ENCODE data around the gene HHATL.

The HHATL gene

DNA sequence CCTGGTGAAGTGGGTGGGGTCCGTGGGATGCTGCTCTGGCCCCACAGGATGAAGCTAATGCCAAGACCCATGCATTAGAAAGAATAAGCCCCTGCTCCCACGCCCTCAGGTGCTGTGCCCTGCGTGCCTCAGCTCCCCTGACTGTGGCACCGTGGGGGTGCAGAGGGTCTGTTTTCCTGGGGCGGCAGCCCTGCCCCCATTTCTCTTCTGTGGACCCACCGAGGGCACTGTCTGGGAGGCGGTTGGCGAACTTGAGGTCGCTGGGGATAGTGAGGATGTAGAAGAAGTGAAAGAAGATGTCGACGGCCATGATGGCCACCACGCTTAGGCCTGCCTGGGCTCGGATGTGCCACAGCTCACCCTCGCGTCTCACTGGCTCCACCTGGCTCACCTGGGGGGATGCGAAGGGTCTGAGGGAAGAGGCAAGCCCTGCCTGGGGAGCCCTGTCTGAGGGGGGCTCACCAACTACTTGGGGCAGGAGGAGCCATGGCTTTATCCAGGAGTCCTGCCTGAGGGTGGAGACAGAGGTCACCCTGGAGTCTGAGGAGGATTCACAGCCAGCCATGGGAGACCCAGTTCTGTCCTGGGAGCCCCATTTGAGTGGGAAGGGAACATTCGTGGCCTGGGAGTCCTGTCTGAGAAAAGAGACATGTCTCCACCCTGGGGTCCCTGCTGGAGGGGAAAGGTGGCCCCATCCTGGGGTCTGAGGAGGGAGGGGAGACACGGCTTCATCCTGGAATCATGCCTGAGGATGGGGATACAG, 5.1 kb downstream of the HHATL start:
- no peak for DNase-seq

DNA sequence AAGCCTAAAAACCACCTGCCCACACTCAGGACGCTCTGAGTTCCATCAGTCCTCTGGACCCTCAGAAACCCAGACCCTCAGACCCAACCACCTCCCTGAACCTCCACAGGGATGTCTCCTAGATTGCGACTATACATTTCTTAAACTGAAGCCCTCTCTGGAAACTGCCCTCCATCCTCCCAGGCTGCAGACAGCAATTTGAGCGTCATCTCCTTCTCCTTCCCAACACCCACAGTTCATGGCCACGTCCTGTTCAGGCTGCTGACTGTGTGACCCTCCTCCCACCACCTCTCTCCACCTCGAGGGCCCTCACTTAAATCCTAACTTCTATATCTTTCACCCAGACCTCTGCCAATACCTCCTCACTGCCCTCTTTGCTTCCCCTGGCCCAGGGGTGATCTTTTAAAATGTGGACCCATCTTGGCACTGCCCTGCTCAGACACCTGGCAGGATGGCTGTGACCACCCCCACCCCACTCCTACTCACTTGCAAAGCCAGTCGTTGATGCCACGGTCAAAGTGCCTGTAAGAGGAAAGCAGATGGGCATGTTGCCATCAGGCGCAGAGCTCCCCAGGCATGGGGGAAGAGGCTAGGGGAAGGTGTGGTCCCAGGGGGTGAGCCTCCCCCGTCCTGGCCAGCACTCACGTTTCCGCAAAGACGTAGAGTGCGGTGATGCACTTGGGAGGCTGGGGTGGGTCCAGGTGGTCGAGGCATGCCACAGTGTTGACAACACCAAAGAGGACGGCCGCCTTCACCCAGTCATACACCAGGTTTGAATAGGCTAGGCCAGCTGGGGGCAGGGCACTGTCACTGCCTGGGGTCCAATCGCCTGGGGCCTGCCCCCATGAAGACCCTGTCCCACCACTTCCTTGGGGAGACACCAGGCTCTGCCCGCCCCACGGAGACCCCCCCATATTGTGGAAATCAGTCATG, 6.0 kb downstream of the HHATL start:
- no peak for DNase-seq

DNA sequence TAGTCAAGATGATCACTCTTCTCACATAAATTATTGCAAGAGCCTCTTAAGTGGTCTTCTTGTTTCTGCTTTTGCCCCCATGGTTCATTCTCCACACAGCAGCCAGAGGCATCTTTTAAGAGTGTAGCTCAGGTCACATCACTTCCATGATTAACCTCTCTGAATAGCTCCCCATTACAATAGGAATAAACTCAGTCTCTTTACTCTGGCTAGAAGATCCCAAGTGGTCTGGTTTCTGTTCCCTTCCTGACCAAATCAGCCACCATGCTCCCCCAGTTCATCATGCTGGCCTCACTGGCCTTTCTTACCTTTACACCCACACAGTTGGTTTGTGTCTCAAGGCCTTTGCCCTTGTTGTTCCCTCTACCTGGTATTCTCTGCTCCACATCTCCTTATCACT, 8.2 kb downstream of the HHATL start:
- no peak for DNase-seq

DNA sequence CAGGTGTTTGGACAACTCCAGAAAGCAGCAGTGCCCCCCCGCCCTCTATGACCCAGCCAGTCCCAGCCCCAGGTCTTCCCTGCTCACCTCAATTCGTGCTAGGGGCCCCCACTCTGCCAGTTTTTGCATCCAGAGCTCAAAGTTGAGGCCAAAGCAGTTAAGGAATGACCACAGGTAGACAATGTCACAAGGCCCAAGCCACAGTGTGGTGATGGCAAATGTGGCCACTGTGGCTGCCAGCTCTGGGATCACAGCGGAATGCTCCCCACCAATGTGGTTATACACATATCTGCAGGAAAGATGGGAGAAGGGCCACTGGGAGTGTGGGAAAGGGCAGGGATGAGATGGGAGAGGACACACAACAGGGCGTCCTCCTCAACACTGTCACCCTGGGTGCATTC, 9.1 kb downstream of the HHATL start:
- DNase-seq: no peak

DNA sequence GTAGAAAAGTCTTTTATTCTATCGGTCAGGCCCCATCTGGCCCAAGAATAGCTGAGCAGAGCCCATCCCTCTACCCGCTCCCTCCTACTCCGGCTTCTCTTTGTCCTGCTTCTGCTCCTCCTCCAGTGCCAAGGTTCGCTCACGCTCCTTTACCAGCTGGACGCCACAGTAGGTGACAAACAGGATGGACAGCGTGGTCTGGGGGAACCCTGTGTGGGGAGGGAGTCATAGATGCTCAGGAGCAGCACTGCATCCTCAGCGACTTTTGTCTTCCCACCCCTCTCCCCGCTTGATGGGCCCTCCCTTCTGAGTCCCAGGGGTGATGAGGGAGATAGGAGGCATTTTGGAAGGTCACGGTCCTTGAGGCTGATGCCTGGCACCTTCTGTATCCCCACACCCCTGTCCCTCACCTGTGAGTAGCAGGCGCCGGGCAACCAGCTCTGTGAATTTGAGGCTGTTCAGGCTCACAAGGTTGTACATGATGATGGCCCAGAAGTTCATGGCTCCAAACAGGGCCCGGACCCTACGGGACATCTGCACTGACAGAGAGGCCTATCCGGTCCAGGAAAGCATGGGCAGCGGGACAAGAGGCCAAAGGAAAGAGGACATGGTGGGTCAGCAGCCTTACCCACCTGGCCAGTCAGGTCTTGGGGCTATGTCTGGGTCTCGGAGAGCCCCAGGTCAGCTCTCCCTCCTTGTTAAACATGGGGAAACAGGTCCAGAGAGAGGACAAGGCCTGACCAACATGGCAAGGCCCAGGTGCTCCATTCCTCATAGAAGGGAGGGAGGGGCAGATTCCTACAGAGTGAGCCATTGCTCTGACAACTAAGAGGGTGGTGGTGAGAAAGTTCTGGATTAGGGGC, 9.7 kb downstream of the HHATL start:
- DNase-seq: no peak

DNA sequence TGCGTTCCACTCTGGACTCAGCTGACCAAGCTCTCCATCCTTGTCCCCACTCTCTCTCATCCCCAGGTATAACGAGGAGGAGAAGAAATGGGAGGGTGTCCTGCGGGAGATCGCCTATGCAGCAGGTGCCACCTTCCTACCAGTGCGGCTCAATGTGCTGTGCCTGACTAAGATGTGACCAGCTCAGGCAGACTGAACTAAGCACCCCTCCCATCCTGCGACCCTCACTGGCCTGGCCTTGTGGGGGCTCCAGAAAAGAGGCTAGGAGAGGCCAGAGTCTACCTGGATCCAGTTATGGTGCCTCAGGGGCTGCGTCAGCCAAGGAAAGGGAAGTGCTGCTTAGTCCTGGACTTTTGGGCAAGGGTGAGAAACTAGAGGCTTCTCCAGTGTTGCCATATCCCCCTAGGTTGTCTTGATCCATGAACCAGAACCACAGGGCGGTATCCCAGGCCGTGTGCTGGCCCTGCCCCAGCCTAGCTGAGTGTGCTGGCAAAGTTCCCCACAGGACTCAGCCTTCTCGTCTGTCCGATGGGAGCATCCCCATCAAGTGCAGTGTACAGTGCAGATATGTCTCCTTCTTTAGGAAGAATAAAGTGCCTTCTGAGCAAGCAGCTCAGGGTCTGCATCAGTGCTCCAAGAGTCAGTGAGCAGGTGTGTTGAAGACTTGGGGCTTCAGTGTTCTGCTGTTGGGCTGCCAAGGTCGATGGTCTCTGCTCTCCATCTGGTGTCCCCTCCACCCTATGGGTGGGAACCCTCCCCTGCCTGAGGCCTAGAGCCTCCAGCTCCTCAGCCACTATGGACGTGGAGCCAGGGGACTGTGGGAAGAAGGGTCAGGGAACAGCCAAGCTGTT, 10.6 kb downstream of the HHATL start:
- no peak for DNase-seq

DNA sequence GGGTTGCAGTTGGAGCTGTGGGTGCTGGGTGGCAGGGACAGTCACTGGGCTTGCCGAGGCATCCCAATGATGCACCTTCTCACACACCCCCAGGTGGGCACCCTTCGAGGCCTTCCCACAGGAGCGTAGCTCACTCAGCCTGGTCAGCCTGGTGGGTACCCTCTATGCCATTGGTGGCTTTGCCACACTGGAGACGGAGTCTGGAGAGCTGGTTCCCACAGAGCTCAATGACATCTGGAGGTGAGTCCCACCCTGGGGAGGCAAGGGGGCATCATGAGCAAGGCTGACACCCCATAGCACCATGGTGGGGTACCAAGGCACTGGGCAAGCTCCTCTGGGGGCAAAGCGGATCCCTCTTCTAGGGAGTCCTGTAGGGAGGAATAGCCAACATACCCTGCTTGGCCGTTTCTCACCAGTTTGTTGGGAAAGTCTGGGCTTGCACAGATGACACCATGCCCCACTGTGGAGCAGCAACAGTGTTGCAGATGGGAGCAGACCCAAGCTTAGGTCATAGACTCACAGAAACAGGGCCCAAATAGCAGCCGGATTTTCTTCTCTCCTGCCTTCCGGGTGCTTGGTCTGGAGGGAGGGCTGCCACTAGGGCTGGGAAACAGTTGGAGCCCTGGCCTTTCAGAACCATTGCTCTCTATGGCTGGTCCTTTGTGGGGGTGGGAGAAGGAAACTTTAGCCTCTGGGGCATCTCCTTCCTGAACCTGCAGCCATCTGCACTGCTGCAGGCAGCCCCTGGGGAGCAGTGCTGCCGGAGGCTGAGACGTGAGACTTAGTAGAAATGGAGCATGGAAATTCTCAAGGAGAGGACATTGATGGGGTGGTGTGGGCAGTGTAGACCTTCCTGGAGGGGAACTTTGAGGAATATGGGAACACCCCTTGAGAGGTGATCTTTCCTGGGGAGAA, 11.6 kb downstream of the HHATL start:
- DNase-seq: no peak

DNA sequence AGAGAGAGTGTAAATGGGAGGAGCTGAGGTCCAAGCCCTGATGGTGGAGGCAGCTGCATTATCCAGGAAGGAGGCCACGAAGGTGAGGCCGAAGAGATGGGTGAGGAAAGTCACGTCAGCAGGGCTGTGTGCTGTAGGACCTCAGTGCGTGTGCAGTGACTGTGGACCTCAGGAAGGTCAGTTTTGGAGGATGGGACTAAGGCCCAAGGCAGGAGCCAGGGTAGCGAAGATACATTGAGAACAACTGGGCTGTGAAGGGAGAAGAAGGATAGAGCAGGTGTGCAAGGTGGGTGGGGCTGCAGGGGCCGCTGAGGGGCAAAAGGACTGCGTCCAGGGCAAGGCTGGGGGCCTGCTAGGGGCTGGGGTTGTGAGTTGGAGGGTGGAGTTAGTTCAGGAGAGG, 12.4 kb downstream of the HHATL start:
- DNase-seq: no peak

DNA sequence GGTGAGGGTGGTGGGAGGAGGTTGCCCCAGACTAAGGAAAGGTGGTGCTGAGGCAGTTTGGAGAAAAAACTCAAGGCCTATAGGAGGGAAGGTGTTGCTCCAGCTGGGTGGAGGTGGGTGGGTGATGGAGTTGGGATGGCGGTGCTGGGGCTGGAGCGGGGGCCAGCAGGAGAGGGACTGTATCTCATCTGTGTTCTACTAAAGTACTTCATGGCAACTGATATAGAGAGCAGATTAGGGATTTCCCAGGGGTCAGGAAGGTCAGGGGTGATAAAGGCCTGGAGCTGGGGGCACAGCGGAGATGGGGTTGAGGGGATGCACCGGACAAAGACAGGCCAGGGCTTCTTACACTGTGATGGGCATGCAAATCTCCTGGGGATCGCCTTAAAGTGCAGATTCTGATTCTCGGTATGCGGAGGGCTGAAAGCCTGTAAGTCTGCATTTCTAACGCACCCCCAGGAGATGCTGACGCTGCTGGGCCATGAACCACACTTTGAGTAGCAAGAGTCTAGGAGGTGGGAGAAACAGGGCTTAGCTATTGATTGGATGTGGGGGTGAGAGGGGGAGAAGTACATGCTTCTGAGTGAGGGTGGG, 13.1 kb downstream of the HHATL start:
- no peak for DNase-seq

DNA sequence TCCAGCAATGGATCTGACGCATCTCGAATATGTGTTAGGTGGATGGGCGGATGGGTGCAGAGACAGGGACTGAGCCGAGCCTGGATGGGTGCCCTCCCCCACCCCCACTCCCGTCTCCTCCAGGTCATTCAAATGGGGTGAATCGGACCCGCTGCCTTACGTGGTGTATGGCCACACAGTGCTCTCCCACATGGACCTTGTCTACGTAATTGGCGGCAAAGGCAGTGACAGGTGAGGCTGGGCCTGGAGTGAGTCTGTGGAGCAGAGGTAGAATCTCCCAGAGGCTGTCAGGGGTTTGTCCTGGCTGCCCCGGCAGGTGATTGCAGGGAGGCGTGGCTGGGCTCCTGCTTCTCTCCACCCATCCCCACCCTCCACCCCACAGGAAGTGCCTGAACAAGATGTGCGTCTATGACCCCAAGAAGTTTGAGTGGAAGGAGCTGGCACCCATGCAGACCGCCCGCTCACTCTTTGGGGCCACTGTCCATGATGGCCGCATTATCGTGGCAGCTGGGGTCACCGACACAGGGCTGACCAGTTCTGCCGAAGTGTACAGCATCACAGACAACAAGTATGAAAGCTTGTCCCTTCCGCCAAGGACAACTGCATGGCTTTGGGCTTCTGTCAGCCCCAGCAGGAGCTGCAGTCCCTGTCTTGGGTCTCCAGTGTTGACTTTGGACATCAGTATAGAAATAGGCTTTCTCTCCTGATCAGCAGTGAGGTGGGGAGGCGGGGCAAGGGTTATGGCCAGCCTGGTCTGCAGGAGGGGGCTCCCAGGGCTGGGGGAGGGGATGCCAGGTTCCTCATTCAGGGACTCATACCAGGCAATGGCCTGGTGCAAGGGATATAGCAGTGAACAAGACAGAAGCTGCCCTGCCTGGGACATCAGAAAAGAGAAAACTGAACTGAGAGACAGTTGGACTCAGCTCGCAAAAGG, 13.8 kb downstream of the HHATL start:
- no peak for DNase-seq

DNA sequence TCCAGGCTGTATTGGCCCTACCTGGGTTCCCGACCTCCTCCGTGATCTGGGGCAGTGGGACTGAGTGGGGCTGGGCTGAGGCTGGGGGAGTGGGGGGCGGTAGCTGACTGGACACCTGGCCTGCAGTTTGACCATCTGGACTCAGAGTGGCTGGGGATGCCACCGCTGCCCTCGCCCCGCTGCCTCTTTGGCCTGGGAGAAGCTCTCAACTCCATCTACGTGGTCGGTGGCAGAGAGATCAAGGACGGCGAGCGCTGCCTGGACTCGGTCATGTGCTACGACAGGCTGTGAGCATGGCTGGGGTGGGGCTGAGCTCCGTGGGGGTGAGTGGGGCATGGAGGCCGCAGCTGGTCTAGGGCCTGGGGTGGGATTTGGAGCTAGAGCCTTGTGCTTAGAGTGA, 14.6 kb downstream of the HHATL start:
- no peak for DNase-seq

DNA sequence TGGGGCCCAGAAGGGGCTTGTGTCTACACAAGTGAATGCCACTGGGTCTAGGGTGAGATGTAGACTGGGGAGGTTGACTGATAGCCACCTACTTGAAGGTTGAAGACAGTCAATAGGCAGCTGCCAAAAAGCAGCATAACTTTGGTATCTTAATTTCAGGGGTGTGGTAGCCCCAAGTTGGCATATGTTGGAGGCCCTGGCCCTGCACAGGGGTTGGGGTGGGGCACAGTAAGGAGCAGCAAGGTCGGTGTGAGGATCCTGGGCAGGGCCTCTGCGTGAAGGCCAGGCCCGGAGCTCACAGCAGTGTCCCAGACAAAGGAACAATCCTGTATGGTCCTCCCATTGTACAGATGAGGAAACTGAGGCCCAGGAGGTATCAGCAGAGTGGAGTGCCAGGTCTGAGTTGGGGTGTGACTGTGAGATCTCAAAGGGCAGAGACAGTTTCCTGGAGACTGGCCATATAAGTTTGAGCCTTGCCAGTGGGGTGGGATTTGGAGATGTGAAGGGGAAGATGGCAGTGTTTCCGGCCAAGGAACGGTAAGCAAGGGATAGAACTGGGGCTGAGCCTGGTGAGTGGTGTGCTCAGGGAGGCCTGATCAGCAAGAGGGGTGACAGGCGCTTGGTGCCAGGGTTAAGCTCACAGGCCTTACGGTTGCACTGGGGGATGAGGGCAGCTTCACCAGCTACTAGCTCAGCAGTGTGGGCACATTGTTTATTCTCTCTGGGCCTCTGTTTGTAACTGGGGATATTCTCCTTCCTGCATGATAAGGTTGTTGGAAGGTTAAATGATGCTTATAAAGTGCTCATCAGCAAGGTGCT, 15.6 kb downstream of the HHATL start:
- DNase-seq: no peak

DNA sequence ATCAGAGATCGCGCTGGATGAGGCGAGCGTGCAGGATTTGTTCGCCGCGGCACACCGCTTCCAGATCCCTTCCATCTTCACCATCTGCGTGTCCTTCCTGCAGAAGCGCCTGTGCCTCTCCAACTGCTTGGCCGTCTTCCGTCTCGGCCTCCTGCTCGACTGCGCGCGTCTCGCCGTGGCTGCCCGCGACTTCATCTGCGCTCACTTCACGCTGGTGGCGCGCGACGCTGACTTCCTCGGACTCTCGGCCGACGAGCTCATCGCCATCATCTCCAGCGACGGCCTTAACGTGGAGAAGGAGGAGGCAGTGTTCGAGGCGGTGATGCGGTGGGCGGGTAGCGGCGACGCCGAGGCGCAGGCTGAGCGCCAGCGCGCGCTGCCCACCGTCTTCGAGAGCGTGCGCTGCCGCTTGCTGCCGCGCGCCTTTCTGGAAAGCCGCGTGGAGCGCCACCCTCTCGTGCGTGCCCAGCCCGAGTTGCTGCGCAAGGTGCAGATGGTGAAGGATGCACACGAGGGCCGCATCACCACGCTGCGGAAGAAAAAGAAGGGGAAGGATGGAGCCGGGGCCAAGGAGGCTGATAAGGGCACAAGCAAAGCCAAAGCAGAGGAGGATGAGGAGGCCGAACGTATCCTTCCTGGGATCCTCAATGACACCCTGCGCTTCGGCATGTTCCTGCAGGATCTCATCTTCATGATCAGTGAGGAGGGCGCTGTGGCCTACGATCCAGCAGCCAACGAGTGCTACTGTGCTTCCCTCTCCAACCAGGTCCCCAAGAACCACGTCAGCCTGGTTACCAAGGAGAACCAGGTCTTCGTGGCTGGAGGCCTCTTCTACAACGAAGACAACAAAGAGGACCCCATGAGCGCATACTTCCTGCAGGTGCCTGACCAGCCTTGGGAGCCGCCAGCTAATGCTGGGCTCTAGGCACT, 16.4 kb downstream of the HHATL start:
- DNase-seq: no peak

DNA sequence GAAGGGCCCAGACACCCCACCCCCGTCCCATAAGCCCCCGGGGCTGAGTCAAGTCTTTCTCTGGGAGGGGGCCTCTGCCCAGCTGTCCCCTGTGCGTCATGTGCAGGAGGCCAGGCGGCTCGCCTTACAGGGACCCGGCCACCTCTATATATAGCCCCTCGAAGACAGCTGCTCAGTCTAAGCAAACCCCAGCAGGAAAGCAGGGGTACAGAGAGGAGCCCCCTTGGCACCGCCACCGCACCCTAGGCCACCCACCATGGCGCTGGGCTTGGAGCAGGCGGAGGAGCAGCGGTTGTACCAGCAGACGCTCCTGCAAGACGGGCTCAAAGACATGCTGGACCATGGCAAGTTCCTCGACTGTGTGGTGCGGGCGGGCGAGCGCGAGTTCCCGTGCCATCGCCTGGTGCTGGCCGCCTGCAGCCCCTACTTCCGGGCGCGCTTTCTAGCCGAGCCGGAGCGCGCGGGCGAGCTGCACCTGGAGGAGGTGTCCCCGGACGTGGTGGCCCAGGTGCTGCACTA, 17.2 kb downstream of the HHATL start, which contains the start of gene KLHL40:
KLHL40 (plus strand) TSS at position 175 of the 519 bp plus-strand sequence; CDS start at position 257, 82 bp downstream.
- DNase-seq: no peak

DNA sequence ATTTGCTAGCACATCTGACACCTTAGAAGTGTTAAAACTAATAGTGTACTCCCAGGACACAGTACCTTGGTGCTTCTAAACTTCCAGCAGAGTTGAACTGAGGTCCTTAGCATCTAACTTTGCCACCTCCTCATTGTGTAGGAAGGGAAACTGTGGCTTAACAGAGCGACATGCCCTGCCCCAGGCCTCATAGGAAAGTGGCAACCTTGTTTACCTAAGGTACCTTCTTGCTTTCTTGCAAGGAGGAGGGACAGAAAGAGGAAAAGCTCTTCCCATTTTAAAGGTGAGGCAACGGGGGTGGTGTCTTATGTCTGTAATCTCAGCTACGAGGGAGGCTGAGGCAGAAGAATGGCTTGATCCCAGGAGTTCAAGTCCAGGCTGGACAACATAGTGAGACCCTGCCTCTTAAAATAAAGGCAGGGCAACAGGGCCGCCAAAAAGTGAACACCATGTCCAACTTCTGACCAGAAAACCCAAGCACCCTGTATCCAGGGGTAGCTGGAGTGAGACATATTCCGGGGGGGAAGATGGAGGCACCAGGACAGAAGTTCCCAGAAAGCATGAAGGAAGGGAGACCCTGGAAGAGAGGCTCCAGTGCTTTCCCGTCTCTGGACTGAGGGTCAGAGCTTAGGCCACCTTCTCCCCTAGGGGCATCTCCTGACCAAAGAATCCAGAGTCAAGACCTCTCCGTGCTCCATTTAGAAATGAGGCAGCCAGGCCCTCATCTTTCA, 17.8 kb downstream of the HHATL start:
- DNase-seq: no peak

DNA sequence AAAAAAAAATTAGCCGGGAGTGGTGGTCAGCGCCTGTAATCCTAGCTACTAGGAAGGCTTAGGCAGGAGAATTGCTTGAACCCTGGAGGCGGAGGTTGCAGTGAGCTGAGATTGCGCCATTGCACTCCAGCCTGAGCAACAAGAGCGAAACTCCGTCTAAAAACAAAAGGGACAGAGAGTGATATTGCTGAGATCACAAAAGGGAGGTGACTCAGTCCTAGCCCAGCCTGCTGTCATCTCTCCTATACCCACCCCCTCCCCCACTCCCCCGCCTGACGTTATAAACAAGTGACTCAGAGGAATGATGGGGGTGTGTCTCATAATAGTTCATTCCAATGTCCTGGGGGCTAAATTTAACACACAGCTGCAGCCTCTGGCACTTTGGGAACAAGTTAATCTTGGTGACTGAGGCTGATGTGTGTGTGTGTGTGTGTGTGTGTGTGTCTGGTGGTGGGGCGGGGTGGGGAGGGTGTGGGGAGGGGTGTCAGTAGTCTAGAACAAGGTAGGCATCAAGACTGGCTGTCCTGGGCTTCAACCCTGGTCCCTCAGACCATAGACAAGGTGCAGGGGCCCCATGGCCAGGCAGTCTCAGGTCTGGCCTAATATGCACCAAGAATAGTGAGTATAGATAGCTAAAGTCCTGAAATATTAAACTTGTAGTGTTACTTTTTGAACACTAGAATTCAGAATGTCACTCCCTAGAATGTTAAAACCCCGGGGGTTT, 18.6 kb downstream of the HHATL start:
- no peak for DNase-seq
